HL-60/S4 treated with phorbol 12-myristate 13-acetate at 8.2 ng/mL for 4 days and 3 days (cell line): Measurements from ENCODE around the gene CNIH3.

ENCODE experiments used
- in situ Hi-C: fragments of 300-500 bp; cut with MboI; formaldehyde crosslinking; loops from 2 replicates; pipeline ENCODE4 v1.15.0; 2022; ENCODE audit warnings: low sequenced_read_pairs

The CNIH3 gene

DNA sequence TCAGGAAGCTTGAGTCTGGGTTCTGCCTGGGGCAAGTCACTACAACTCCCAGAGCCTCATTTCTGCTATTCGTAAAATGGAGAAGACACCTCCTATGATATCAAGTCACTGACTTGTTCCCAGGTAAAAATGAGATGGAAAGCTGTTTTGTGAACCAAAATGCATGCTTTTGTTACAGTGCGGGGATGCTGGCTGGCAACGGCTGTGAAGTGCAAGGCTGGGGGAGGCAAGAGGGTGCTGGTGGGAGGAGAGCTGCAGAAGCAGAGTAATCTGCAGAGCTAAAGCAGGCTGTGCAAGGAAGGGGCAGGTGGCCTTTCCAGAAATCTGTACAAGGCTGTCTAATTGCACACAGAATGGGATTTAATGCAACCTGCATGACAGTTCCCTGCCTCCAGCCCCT lies 150.9 kb downstream of the CNIH3 start:
- in situ Hi-C loops: no loop called here

DNA sequence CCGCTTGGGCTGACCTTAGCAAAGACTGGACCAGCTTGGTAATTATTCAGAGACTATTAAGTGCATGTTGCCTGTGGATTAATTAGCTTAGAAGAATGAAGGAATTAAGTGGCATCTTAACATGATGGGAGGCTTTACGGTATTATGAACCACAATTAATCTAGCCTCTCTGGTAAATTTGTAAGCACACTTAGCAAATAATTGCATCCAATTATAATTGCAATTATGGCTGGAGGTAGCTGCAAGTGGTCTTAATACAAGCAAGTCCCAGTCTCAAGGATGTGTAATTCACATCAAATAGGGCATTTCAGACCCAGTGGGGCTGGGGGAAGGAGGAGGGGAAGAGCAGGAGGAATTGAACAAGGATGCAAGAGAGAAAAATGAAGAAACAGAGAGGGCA lies 151.6 kb downstream of the CNIH3 start:
- in situ Hi-C loops: no loop called here

DNA sequence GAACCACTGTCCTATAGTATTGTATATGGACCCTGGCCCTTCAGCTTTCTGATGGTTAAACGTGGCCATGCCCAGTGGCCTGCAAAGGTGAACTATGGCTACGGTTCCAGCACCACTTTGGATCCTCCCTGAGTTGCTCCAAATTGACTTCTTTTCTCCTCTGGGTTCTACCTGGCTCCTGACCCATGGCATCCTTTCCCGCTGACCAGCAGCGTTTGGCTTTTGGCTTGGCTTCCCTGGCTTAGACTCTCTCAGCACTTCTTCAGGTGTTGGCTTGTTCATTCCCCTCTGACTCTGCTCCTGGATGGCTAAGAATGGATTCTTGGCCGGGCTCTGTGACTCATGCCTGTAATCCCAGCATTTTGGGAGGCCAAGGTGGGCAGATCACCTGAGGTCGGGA lies 152.9 kb downstream of the CNIH3 start:
- in situ Hi-C loops: no loop called here

DNA sequence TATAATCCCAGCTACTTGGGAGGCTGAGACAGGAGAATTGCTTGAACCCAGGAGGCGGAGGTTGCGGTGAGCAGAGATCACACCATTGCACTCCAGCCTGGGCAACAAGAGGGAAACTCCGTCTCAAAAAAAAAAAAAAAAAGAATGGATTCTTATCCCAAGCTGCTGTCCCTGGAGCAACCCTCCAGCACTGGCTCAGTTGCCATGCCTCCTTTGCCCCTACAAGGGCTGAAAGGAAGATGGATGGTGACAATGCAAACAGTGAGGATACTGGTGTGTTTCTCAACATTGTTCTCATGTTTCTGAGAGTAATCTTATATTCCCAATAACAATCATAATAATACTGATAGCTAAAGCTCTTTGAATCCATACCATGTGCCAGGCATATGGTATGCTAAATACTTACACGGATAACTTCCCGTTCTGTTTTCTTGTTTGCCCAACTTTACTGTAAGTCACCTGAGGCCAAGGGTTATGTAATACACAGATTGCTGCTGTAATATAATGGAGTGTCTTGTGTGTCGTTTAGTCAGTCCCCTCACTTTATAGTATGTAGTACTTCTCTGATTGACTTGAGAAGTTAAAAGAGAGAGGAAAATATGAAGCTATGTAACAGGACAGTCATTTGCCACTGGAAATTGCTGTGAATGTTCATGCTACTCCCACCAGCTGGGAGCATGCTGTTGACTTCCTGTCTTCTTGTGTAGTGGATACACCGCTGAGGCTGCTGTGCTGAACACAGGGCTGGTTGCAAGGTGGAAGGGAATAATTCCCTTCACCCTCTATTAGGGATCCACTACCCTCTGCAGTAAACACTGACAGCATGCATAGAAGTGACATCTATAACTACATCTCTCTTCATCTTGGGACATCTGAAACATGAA lies 153.6 kb downstream of the CNIH3 start:
- in situ Hi-C loops: no loop called here

DNA sequence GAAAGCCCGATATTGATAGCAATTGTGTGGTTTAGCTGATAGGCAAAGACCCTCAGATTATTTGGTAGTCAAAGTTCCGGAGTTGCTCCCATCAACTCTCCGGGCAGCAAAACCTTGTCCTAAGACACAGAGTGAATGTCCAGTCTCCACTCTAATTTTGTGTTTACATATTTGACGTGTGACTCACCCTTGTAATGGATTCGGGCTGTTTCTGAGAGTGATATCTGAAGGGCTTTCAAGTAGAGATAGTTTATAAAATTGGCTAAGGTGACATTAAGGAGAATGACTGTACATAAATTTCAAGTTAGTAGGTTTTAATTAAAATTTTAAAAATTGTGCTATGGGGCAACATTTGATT lies 154.2 kb downstream of the CNIH3 start:
- in situ Hi-C loops: no loop called here

DNA sequence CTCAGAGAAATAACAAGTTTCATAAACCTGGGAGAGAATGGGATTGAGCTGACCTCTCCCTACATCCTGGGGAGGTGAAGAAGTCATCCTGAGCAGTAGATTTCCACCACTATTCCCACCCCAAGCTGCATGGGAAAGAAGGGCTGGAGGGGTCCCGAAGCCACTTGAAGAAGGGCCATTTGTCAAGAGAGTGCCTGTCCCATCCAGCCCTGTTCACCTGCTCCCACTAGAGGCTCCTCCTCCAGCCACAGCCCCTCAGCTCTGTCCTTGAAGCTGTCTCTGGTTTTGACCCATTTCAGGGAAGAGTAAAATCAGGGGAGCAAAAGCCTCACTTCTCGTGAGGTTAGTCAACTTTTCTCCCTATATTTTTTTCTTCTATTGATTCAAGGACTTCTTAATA lies 157.5 kb downstream of the CNIH3 start:
- in situ Hi-C loops: no loop called here

DNA sequence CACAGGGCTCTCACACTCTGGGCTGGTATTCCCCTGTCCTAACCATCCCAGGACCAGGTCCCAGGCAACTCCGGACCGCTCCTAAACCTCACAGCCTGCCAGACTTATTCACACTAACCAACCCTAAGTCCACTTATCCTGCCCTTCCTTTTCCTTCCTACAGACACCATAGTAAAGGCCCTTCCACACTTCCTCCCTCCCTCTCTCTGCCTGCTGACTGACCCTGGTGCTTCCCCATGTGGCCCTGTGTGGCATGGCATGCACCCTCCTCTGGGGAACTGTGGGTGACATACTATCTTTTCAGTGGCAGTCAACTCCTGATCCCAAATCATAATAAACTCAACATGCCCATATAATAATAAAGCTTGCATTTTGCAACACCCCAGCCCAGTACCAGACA lies 158.3 kb downstream of the CNIH3 start:
- in situ Hi-C loops: no loop called here

DNA sequence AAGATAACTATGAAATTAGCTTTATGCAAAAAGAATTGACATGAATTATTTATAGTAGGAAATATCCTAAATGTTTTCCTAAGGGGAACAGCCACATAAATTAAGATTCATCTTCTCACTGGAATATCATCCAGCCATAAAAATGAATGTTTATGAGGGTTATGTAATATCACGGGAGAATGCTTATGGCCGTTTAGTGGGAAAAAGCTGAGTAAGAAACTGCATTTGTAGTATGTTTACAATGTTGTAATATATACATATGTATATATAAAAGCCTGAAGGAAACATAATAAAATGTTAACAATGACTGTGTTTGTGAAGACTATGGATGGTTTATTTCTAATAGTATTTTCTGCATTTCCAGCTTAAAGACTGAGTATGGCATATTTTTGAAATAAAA lies 161.1 kb downstream of the CNIH3 start:
- in situ Hi-C loops: no loop called here

DNA sequence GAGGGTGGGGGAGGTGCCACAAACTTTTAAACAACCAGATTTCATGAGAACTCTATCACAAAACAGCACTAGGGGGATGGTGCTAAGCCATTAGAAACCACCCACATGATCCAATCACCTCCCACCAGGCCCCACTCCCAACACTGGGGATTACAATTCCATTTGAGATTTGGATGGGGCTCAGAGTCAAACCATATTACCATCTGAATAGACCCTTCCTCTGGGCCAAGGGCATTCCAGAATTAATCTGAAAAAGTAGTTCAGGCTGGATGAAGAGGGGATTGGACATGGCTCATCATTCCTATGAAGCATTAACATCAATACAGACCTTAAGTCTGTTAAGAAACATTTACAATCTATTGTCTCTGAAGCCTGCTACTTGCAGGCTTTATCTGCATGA lies 163.4 kb downstream of the CNIH3 start:
- in situ Hi-C loops: no loop called here

DNA sequence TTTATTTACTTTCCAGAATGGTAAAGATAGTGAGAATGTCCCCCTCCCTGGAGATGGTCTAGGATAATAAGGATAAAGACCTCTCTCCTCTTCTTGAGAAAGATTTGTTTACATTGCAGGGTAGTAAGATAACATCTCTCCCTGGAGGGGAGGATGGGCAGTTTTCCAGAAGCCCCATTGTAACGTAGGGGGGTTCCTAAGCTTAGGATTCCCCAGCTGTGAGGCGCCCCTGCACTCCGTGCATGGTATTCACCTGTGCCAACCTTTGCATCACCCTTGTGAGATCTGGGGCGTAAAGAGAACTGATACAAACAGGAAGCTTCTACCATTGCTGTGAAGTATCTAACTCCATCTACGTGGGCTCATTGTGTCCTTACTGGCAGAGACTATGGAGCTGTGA lies 164.6 kb downstream of the CNIH3 start:
- in situ Hi-C loops: no loop called here

DNA sequence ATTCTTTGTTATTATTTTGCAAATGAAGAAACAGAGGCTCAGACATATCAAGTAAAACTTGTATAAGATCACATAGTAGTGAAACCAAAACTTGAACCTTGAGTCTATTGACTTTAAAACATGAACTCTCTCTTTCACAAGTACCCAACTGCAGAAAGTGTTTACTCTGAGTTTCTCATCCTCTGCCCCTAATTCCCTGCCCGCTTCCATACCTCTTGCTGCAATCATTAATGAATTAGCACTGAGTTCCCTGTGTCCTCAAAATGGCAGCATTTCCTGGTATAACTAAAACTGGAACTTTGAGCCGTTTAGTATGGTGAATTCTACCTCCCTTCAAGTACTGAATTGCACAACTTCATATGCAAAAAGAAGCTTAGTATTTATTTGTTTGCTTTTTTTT lies 165.7 kb downstream of the CNIH3 start:
- in situ Hi-C loops: no loop called here

DNA sequence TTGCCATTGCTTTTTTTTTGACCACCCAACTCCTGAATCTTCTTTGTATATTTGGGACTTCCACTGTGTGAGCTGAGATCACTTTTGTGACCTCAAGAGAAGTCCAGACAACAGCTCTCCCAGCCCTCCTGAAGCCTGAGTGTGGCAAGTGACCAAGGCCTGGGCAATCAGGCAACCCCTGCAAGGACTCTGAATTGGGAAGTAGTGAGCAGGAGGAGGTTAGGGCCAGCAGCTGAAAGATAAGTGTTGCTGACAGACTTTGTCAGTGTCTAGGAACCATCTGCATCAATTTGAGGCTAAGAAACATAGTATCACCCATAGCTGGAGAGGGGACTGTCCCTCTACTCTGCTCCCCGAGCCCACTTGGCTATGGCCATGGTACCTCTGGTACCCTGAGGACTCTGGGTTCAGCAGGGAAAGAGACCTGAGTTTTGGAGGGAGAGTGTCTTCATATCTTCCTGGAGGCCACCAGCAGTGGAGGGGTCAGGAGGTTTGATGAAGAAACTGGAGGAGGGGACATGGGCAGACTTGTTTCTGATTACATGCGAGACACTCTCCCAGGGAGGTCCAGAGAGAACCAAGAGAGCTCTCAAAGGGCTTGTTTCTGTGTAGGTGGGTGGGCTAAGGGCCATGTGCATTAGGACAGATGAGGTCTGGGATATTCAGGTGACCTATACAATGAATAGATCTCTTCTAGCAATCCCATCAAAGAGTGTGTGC lies 166.3 kb downstream of the CNIH3 start:
- in situ Hi-C loops: no loop called here

DNA sequence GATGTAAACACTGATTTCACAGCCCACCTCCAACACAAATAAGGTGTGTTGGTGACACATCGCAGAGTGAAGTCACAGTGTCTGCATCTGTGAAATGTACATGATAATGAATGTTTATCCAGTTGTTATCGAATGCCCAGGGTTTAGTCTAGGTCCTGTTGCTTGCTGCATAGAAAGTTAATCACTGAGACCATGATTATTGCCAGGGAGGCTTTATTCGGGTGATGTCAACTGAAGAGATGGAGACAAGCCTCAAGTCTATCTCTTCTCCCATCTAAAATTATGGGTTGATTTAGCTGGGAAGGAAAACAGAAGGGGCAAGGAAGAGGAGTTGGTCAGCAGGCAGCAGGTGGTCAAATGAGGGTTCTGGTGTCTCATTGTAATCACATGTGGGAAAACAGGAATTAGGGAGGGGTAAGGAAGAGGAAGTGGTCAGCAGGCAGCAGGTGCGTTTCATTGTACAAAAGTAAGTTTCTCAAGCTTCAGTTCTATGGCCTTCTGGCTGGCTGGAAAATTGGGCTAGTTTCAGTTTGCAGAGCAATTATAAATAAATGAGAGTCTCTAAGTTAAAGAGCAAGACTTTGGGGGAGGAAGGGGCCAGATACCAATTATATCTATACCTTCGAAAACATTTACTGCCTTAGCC lies 167.0 kb downstream of the CNIH3 start:
- in situ Hi-C loops: no loop called here

DNA sequence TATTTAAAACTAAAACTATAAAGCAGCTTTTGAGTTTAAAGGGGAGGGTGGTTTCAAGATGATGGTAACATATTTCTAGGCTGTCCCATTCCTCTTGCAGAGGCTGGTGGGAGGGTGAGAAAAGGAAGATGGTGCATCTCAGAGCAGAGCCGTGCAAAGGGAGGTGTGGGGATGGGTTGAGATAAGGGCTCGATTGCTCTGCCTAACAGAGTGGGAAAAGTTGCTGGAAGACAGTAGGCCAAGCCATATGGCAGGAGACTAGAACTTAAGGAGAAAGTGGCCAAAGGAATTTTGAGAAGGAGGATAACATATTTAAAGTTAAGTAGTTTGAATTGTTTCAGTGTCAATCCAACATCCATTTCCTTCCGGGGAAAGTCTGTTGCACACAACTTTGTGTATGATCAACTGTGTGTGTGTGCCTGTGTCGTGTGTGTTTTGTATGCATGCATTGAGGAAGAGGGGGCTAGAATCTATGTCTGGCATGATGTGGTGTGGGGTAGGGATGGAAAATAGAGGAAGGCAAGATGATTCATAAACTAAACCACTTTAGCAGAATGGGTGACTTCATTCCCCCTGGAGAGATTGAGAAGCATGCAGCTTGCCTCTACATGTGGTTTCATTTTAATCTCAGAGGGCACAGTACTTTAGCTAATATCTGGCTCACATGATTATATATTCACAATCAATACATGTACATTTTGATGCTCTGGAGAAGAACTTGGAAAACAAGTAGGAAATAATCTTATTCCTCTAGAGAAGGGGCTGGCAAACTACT lies 168.3 kb downstream of the CNIH3 start:
- in situ Hi-C loops: no loop called here

DNA sequence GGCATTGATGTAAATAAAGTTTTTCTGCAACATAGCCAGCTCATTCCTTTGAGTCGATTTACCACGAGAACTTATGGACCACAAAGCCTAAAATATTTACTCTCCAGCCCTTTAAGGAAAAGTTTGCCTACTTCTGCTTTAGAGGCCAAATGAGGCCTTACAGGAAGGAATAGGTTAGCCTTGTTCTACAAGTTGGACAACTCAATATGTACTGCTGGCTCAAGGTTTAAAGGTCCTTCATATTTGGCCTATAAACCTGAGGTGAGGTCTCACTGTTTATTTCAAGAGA lies 168.9 kb downstream of the CNIH3 start:
- in situ Hi-C loops: no loop called here

DNA sequence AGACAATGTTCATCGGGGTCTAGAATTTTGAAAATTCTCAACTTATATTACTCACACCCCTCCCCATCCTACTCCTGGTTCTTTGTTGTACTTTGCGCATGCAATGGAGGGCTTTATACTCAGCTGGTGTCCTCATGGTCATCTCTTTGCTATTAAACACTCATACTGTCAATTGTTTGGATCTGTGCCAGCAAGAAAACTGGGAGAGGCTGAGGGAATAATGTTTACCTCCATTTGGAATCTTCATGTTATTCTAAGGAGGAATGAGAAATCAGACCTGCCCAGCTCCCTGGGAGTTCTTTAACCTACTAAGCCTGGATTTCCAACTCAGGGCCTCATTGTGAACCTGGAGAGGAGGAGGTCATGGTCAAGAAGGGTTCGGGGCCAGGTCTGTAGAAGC lies 169.5 kb downstream of the CNIH3 start:
- in situ Hi-C loops: no loop called here

DNA sequence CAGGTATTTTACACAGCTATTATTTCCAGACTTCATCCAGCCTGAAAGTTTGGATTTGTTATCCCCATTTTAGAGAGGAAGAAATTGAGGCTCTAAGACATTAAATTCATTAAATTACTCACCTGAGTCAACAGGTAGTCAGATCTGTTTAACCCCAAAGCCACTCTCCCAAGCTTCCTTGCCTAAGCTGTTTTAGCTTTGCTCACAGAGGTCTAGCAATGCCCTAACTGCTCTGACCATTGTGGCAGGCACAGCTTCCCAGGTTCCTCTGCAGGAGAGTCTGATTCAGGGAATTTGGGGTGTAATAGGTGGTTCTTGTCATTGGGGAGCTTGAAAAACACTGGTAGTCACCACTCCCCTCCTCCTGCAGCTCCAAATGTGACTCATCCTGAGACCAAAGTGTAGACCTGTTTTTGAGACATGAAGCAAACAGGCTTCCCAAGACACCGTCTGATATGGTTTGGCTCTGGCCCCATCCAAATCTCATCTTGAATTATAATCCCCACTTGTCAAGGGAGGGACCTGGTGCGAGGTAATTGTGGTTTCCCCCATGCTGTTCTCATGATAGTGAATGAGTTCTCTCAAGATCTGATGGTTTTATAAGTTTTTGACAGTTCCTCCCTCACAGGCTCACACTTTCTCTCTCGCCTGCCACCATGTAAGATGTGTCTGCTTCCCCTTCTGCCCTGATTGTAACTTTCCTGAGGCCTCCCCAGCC lies 170.6 kb downstream of the CNIH3 start:
- in situ Hi-C loops: no loop called here

DNA sequence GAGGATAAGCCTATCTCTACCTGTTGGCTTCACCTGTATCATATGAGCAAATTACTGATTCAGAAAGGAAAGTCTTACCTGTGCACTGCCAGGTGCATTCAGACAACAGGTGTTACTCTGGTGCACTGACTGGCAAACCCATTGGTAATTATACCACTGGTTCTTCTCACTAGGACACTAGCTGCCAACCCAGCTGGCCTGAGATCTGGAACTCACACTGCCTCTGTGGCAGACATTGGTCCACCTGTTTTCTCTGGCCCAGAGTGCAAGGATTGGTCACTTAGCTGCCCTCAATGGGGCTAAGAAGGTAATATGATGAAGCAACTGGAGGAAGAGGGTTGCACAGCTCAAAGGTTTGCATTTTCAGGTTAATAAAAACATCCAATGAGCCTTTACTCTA lies 173.2 kb downstream of the CNIH3 start:
- in situ Hi-C loops: no loop called here
